ENCODE data around the gene MCC.
A peak's percentile ranks its signal among the peaks of the same experiment; 100 is the strongest.

The MCC gene

GRCh38 chr5:113269023-113269997 is 218.9 kb downstream of the MCC start:
- H3K9me3 Mint-ChIP-seq = no peaks in the 10 kb centered on the region
- ATAC-seq (replicated peaks; ENCODE audit: extremely low read depth, poor library complexity, severe bottlenecking) (no peak), DNase-seq (ENCODE audit: low spot score in 2 of 2) (no peak)
- H3K4me1 Mint-ChIP-seq = peaks cover 24% of the 10 kb centered on the region
- H3K27me3 Mint-ChIP-seq = peaks cover 22% of the 10 kb centered on the region
- H3K4me3 Mint-ChIP-seq = no peak overlapping the region
- H3K36me3 Mint-ChIP-seq (ENCODE audit: insufficient read depth) = no peaks in the 10 kb centered on the region
- peak overlapping the region; percentile 23 for H3K27ac Mint-ChIP-seq (ENCODE audit: low read depth)

- no peaks in the 10 kb centered on the region for H3K9me3 Mint-ChIP-seq
- DNase-seq (ENCODE audit: low spot score in 2 of 2) (no peak), ATAC-seq (replicated peaks; ENCODE audit: extremely low read depth, poor library complexity, severe bottlenecking) (no peak)
- H3K4me3 Mint-ChIP-seq = no peak overlapping the region
- H3K36me3 Mint-ChIP-seq (ENCODE audit: insufficient read depth) = no peaks in the 10 kb centered on the region
- H3K27me3 Mint-ChIP-seq = peaks cover 22% of the 10 kb centered on the region
- H3K27ac Mint-ChIP-seq (ENCODE audit: low read depth) = no peak overlapping the region
- H3K4me1 Mint-ChIP-seq = peaks cover 13% of the 10 kb centered on the region
Measured at GRCh38 chr5:113268232-113268631, 220.0 kb downstream of the MCC start.

GRCh38 chr5:113267361-113267900 is 220.8 kb downstream of the MCC start:
- Mint-ChIP-seq H3K27ac (ENCODE audit: low read depth) (no peak overlapping the region), H3K4me1 (peaks cover 12% of the 10 kb centered on the region), H3K9me3 (no peaks in the 10 kb centered on the region), H3K4me3 (no peak overlapping the region), H3K36me3 (ENCODE audit: insufficient read depth) (no peaks in the 10 kb centered on the region), H3K27me3 (peaks cover 22% of the 10 kb centered on the region)
- ATAC-seq (replicated peaks; ENCODE audit: extremely low read depth, poor library complexity, severe bottlenecking) (no peak), DNase-seq (ENCODE audit: low spot score in 2 of 2) (no peak)

GRCh38 chr5:113266913-113267227 is 221.4 kb downstream of the MCC start:
- H3K4me3 Mint-ChIP-seq = no peak overlapping the region
- no peaks in the 10 kb centered on the region for H3K9me3 Mint-ChIP-seq
- no peak for DNase-seq (ENCODE audit: low spot score in 2 of 2)
- ATAC-seq (replicated peaks; ENCODE audit: extremely low read depth, poor library complexity, severe bottlenecking) = no peak
- H3K27me3 Mint-ChIP-seq = peaks cover 22% of the 10 kb centered on the region
- H3K36me3 Mint-ChIP-seq (ENCODE audit: insufficient read depth) = no peaks in the 10 kb centered on the region
- H3K4me1 Mint-ChIP-seq = peaks cover 12% of the 10 kb centered on the region
- H3K27ac Mint-ChIP-seq (ENCODE audit: low read depth) = no peak overlapping the region

- ATAC-seq (replicated peaks; ENCODE audit: extremely low read depth, poor library complexity, severe bottlenecking) = no peak
- no peaks in the 10 kb centered on the region for H3K9me3 Mint-ChIP-seq
- H3K27ac Mint-ChIP-seq (ENCODE audit: low read depth) = no peak overlapping the region
- no peaks in the 10 kb centered on the region for H3K36me3 Mint-ChIP-seq (ENCODE audit: insufficient read depth)
- peaks cover 12% of the 10 kb centered on the region for H3K4me1 Mint-ChIP-seq
- DNase-seq (ENCODE audit: low spot score in 2 of 2) = no peak
- peaks cover 22% of the 10 kb centered on the region for H3K27me3 Mint-ChIP-seq
- no peak overlapping the region for H3K4me3 Mint-ChIP-seq
Measured at GRCh38 chr5:113266227-113266912, 221.9 kb downstream of the MCC start.

GRCh38 chr5:113265190-113265589 is 223.1 kb downstream of the MCC start:
- Mint-ChIP-seq H3K4me1 (peaks cover 12% of the 10 kb centered on the region), H3K27me3 (peaks cover 22% of the 10 kb centered on the region), H3K36me3 (ENCODE audit: insufficient read depth) (no peaks in the 10 kb centered on the region), H3K9me3 (no peaks in the 10 kb centered on the region), H3K4me3 (no peak overlapping the region), H3K27ac (ENCODE audit: low read depth) (no peak overlapping the region)
- ATAC-seq (replicated peaks; ENCODE audit: extremely low read depth, poor library complexity, severe bottlenecking) = no peak
- no peak for DNase-seq (ENCODE audit: low spot score in 2 of 2)

- no peak overlapping the region for H3K4me3 Mint-ChIP-seq
- H3K27me3 Mint-ChIP-seq = peaks cover 22% of the 10 kb centered on the region
Measured at GRCh38 chr5:113264046-113264445, 224.2 kb downstream of the MCC start.

DNA sequence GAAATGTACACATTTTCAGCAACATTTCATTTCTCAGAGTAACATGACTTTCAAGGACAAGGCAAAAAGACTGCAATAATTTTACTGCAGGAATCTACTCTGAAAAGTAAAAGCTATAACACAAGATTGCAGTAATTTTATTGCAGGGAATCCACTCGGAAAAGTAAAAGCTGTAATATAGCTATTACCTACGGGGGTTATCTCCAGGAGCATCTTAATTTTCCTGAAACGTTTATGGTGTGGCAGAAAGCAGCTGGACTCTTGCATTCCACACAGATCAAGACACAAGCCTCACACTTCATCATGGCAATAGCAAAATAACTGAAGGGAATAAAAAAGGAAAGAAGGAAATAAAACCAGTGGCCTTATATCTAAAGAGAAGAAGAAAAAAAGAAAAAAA is 224.7 kb downstream of the MCC start:
- no peak for ATAC-seq (replicated peaks; ENCODE audit: extremely low read depth, poor library complexity, severe bottlenecking)
- no peaks in the 10 kb centered on the region for H3K9me3 Mint-ChIP-seq

More at GRCh38 chr5:113264046-113264445, 224.2 kb downstream of the MCC start:
- no peak for ATAC-seq (replicated peaks; ENCODE audit: extremely low read depth, poor library complexity, severe bottlenecking)
- no peaks in the 10 kb centered on the region for H3K36me3 Mint-ChIP-seq (ENCODE audit: insufficient read depth)
- no peak overlapping the region for H3K27ac Mint-ChIP-seq (ENCODE audit: low read depth)
- peaks cover 3% of the 10 kb centered on the region for H3K4me1 Mint-ChIP-seq
- DNase-seq (ENCODE audit: low spot score in 2 of 2) = no peak
- no peaks in the 10 kb centered on the region for H3K9me3 Mint-ChIP-seq

GRCh38 chr5:113262674-113263073 is 225.6 kb downstream of the MCC start:
- H3K27me3 Mint-ChIP-seq = peaks cover 22% of the 10 kb centered on the region
- H3K4me3 Mint-ChIP-seq = no peak overlapping the region
- DNase-seq (ENCODE audit: low spot score in 2 of 2) (no peak), ATAC-seq (replicated peaks; ENCODE audit: extremely low read depth, poor library complexity, severe bottlenecking) (no peak)
- H3K27ac Mint-ChIP-seq (ENCODE audit: low read depth) = no peak overlapping the region
- H3K36me3 Mint-ChIP-seq (ENCODE audit: insufficient read depth) = no peaks in the 10 kb centered on the region
- H3K9me3 Mint-ChIP-seq = no peaks in the 10 kb centered on the region
- no peaks in the 10 kb centered on the region for H3K4me1 Mint-ChIP-seq

More for the DNA sequence above, 224.7 kb downstream of the MCC start:
- no peaks in the 10 kb centered on the region for H3K4me1 Mint-ChIP-seq
- H3K36me3 Mint-ChIP-seq (ENCODE audit: insufficient read depth) = no peaks in the 10 kb centered on the region
- DNase-seq (ENCODE audit: low spot score in 2 of 2) = no peak
- H3K27me3 Mint-ChIP-seq = peaks cover 22% of the 10 kb centered on the region
- no peak overlapping the region for H3K27ac Mint-ChIP-seq (ENCODE audit: low read depth)
- H3K4me3 Mint-ChIP-seq = no peak overlapping the region

GRCh38 chr5:113259034-113259433 is 229.2 kb downstream of the MCC start:
- no peak overlapping the region for H3K27ac Mint-ChIP-seq (ENCODE audit: low read depth)
- peaks cover 2% of the 10 kb centered on the region for H3K27me3 Mint-ChIP-seq
- no peaks in the 10 kb centered on the region for H3K4me1 Mint-ChIP-seq
- no peak for ATAC-seq (replicated peaks; ENCODE audit: extremely low read depth, poor library complexity, severe bottlenecking)
- no peaks in the 10 kb centered on the region for H3K9me3 Mint-ChIP-seq
- DNase-seq (ENCODE audit: low spot score in 2 of 2) = no peak
- no peaks in the 10 kb centered on the region for H3K36me3 Mint-ChIP-seq (ENCODE audit: insufficient read depth)
- H3K4me3 Mint-ChIP-seq = no peak overlapping the region

GRCh38 chr5:113257545-113257944 is 230.7 kb downstream of the MCC start:
- no peak for ATAC-seq (replicated peaks; ENCODE audit: extremely low read depth, poor library complexity, severe bottlenecking)
- H3K4me1 Mint-ChIP-seq = no peaks in the 10 kb centered on the region
- H3K9me3 Mint-ChIP-seq = no peaks in the 10 kb centered on the region

GRCh38 chr5:113256671-113257452 is 231.4 kb downstream of the MCC start:
- H3K36me3 Mint-ChIP-seq (ENCODE audit: insufficient read depth) = no peaks in the 10 kb centered on the region
- H3K27me3 Mint-ChIP-seq = peaks cover 19% of the 10 kb centered on the region
- no peaks in the 10 kb centered on the region for H3K9me3 Mint-ChIP-seq
- H3K27ac Mint-ChIP-seq (ENCODE audit: low read depth) = no peak overlapping the region
- H3K4me3 Mint-ChIP-seq = no peak overlapping the region
- no peaks in the 10 kb centered on the region for H3K4me1 Mint-ChIP-seq
- DNase-seq (ENCODE audit: low spot score in 2 of 2) (no peak), ATAC-seq (replicated peaks; ENCODE audit: extremely low read depth, poor library complexity, severe bottlenecking) (no peak)

More at GRCh38 chr5:113257545-113257944, 230.7 kb downstream of the MCC start:
- Mint-ChIP-seq H3K4me3 (no peak overlapping the region), H3K27ac (ENCODE audit: low read depth) (no peak overlapping the region), H3K27me3 (peaks cover 14% of the 10 kb centered on the region), H3K36me3 (ENCODE audit: insufficient read depth) (no peaks in the 10 kb centered on the region)
- DNase-seq (ENCODE audit: low spot score in 2 of 2) = no peak

Data from central memory CD8-positive, alpha-beta T cell (primary cell).